Stomach smooth muscle (tissue), 2 donors: ENCODE data around the gene TOMM6.
"Not testable (repeated sequence)": the region's sequence is repeated elsewhere in the genome, so short reads cannot be mapped to it uniquely, and the experiment has no call there.

Experiments used
- H3K27ac ChIP-seq: one replicate; pipeline ENCODE4 v1.7.0; 2013; ENCODE audit warnings: mild to moderate bottlenecking, low read length, inconsistent platforms
- H3K27me3 ChIP-seq, 2 donors: one replicate each; pipeline ENCODE4 v1.7.0; 2013; ENCODE audit warnings: low read length in 2 of 2; ENCODE audit not compliant: insufficient read depth in 2 of 2, control insufficient read depth in 1 of 2
- H3K36me3 ChIP-seq, 2 donors: one replicate each; pipeline ENCODE4 v1.7.0; 2013; ENCODE audit warnings: low read length in 2 of 2; ENCODE audit not compliant: control insufficient read depth in 2 of 2, insufficient read depth in 2 of 2
- H3K4me1 ChIP-seq: one replicate; pipeline ENCODE4 v1.7.0; 2013; ENCODE audit warnings: low read length; ENCODE audit not compliant: control insufficient read depth, insufficient read depth
- H3K4me3 ChIP-seq, 2 donors: one replicate each; pipeline ENCODE4 v1.7.0; 2013; ENCODE audit warnings: low read length in 2 of 2
- H3K9ac ChIP-seq, 2 donors: one replicate each; pipeline ENCODE4 v1.7.0; 2013; ENCODE audit warnings: low read length in 2 of 2, mild to moderate bottlenecking in 1 of 2
- H3K9me3 ChIP-seq, 2 donors: one replicate each; pipeline ENCODE4 v1.7.0; 2013; ENCODE audit warnings: low read length in 2 of 2; ENCODE audit not compliant: control insufficient read depth in 2 of 2
- donor health status: healthy.
- donor health status: Pancreatic carcinoma.

Gene TOMM6

DNA sequence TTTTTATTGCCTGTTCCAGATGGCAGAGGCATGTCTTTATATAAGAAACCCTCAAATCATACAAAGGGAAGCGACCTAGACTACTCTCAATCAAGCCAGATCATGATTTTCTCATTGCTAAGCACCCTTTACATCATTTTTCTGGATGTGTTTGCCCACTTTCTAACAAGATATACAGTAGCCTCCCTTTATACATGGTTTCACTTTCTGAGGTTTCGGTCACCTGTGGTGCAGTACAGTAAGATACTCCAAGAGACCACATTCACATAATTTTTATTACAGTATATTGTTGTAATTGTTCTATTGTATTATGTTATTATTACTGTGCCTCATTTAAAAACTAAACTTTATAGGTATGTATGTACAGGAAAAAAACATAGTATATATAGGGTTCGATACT is 23.6 kb downstream of the TOMM6 start:
- H3K9ac ChIP-seq = no peak overlapping the region
- no peaks in the 10 kb centered on the region for H3K4me1 ChIP-seq
- no peak overlapping the region for H3K4me3 ChIP-seq
- H3K9me3 ChIP-seq = no peaks in the 10 kb centered on the region
- no peak overlapping the region for H3K27ac ChIP-seq
- no peaks in the 10 kb centered on the region for H3K36me3 ChIP-seq
- no peaks in the 10 kb centered on the region for H3K27me3 ChIP-seq

DNA sequence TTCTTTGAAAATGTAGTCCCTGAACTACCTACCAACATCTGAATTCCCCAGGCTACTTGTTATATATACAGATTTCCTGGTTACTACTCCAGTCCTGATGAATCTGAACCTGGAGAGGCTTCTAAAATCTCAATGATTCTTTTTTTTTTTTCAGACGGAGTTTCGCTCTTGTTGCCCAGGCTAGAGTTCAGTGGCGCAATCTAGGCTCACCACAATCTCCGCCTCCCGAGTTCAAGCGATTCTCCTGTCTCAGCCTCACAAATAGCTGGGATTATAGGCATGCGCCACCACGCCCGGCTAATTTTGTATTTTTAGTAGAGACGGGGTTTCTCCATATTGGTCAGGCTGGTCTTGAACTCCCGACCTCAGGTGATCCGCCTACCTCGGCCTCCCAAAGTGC is 24.5 kb downstream of the TOMM6 start:
- not testable (repeated sequence) for H3K9ac ChIP-seq, H3K9me3 ChIP-seq, H3K36me3 ChIP-seq, H3K27me3 ChIP-seq, H3K4me3 ChIP-seq, H3K4me1 ChIP-seq, H3K27ac ChIP-seq

DNA sequence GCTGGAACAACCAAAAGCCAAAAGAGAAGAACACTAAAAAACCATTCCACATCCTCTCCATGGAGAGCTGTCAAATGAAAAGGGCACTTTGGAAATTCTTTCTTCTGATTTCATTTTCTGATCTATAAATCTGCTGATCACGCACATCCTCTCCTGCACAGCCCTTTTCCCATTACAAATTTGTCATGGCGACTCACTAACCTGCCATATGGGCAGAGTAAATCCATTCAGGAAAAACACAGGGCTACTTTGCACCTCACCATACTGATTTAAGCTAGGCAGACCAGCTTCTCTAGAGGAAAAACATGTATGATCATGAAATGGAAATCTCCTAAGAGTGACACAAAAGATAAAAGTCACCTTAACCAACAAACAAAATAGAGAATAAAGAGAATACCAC is 26.0 kb downstream of the TOMM6 start:
- Histone ChIP-seq H3K36me3 (no peaks in the 10 kb centered on the region), H3K4me3 (no peak overlapping the region), H3K27ac (no peak overlapping the region), H3K9ac (no peak overlapping the region), H3K27me3 (no peaks in the 10 kb centered on the region), H3K4me1 (no peaks in the 10 kb centered on the region), H3K9me3 (no peaks in the 10 kb centered on the region)

DNA sequence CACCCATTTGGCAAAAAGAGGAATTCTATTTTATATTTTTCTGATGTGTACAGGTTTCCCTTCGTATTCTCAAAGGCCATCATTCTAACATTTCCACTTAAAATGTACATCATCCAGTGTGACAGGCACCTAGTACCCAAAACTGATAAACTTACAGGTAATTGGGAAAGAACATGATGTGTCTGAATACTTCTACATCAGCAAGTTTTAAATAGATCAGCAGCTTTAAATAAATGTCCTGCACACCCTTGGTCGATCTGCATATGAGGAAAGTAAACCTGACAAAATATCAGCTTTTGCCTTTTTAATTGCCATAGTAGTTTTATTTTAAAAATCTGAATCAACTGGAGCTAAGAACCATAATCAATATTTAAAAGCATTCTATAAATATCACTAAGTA is 26.5 kb downstream of the TOMM6 start:
- H3K9ac ChIP-seq = no peak overlapping the region
- H3K4me3 ChIP-seq = no peak overlapping the region
- H3K4me1 ChIP-seq = no peaks in the 10 kb centered on the region
- H3K9me3 ChIP-seq = no peaks in the 10 kb centered on the region
- no peak overlapping the region for H3K27ac ChIP-seq
- H3K36me3 ChIP-seq = no peaks in the 10 kb centered on the region
- no peaks in the 10 kb centered on the region for H3K27me3 ChIP-seq

DNA sequence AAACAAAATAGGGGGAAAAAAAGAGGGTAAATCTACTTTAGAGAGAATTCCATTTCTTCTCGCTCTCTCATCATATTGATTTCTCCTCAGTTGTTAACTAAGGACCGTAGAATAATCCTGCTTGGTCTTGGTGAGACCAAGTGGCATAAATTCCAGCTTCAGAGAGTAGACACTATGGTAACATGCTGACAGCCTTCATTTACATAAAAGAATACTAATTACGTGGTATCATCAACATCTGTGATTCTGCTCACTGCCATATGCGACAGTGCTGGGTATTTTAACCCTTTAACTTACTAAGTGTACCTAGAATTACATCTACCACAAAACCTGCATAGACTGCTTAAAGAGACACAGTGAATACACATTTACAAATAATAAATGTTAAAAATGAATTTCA is 27.1 kb downstream of the TOMM6 start:
- H3K27ac ChIP-seq = no peak overlapping the region
- no peaks in the 10 kb centered on the region for H3K36me3 ChIP-seq
- H3K4me1 ChIP-seq = no peaks in the 10 kb centered on the region
- H3K9ac ChIP-seq = no peak overlapping the region
- H3K27me3 ChIP-seq = no peaks in the 10 kb centered on the region
- no peak overlapping the region for H3K4me3 ChIP-seq
- no peaks in the 10 kb centered on the region for H3K9me3 ChIP-seq

DNA sequence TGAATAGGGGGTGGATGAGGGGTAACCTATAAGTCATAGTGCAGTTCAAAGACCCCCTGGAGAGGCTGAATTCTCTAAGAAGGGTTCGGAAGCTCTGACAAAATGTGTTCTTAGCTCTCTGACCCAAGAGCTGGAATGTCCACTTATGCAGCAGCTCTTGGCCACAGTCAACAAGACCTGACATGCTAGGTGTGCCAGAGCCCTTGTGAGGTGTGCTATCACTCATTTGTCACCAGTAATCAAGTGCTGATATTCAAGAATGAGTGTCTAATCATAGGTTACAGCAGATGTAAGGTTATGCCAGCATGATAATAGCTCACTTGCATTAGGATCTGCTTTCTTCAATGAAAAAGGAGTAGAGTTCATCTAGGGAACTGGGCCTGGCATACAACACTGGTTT is 28.1 kb downstream of the TOMM6 start:
- Histone ChIP-seq H3K27me3 (no peaks in the 10 kb centered on the region), H3K4me3 (no peak overlapping the region), H3K36me3 (no peaks in the 10 kb centered on the region), H3K9ac (no peak overlapping the region), H3K4me1 (no peaks in the 10 kb centered on the region), H3K27ac (no peak overlapping the region), H3K9me3 (no peaks in the 10 kb centered on the region)

DNA sequence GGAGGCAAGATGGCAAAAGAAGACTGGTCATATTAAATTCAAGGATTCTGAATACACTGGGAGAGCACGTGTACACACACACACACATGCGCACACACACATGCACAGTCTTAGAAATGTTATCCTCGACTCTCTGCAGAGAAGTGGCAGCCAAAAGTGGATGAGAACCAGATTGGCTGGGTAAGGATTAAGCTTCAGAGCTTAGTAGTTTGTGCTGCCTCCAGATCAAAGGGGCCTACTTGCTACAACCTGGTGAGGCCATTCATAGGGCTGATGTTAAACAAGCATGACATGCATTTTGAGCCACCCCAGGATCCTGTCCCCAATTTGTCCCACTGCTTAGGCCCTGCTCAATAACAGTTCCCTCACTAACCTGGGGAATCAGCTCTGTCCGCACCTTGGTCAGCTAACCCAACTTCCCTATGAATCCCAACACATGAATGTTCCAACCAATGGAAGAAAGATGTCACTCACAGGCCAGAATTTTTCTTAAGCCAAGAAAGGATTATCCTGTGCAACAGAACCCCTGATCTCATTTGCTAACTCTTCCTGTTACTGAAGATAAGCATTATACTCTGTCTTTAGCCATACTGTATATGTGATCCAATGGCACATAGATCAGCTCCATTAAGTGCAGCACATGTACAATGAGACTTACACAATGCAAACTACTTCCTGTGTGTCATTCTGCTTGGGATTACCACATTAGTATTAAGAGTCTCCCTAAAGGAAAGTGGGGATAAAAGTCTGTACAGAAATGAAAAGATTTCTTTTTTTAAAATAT is 31.0 kb downstream of the TOMM6 start:
- no peaks in the 10 kb centered on the region for H3K9me3 ChIP-seq
- H3K27me3 ChIP-seq = no peaks in the 10 kb centered on the region
- no peak overlapping the region for H3K4me3 ChIP-seq
- H3K36me3 ChIP-seq = no peaks in the 10 kb centered on the region
- H3K9ac ChIP-seq = no peak overlapping the region
- no peaks in the 10 kb centered on the region for H3K4me1 ChIP-seq
- H3K27ac ChIP-seq = no peak overlapping the region

DNA sequence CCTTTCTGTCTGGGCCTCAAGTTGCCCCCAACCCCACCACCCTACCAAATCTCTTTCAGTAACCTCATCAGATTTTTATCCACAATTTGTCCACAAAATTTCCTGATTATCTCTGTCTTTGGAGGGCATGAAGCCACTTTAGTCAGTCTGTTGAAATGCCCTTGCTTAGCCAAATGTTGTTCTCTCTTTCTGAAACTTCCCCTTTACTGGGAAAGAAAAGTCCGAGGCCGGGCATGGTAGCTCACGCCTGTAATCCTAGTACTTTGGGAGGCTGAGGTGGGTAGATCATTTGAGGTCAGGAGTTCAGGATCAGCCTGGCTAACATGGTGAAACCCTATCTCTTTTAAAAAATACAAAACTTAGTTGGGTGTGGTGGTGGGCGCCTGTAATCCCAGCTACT is 33.8 kb downstream of the TOMM6 start:
- Histone ChIP-seq H3K9me3 (no peaks in the 10 kb centered on the region), H3K4me1 (no peaks in the 10 kb centered on the region), H3K4me3 (no peak overlapping the region), H3K36me3 (no peaks in the 10 kb centered on the region), H3K27ac (no peak overlapping the region), H3K9ac (no peak overlapping the region), H3K27me3 (no peaks in the 10 kb centered on the region)

DNA sequence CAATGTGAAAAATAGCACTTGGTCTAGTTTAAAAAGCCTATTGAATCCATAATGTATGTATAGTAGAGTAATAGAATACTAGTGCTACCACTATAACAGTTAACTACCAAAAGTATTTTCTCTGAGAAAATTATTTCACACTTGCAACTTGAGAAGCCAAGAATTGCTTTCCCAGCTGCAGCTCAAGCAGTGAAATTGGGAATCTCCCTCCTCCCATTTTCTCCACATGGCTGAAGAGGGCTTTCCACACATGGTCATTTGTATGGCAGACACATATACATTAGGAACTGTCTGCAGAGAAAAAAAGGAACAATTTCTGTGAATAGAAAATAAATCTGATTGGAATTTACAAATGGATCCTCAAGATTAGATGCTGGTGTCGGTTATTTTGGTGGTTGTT is 34.5 kb downstream of the TOMM6 start:
- no peaks in the 10 kb centered on the region for H3K36me3 ChIP-seq
- H3K9me3 ChIP-seq = no peaks in the 10 kb centered on the region
- H3K27ac ChIP-seq = no peak overlapping the region
- H3K27me3 ChIP-seq = no peaks in the 10 kb centered on the region
- H3K4me1 ChIP-seq = no peaks in the 10 kb centered on the region
- no peak overlapping the region for H3K4me3 ChIP-seq
- no peak overlapping the region for H3K9ac ChIP-seq

DNA sequence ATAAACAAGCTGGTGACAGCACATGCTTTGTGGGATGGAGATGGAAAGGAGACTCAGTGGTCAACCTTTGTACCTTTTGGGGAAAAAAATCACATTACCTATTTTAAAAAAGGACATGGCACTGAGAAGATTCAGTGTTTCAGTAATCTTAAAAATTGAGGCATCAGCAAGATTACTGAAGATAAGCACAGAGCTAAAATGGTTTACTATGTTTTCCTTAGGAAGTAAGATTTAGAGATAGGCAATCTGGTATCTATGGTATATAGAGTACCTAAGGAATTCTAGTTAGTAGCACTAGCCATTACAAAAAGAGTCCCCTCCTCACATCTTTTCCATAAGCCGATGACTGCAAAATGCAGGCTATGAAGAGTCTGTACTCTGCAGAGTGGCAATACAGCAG is 35.7 kb downstream of the TOMM6 start:
- Histone ChIP-seq H3K9ac (no peak overlapping the region), H3K27me3 (no peaks in the 10 kb centered on the region)

DNA sequence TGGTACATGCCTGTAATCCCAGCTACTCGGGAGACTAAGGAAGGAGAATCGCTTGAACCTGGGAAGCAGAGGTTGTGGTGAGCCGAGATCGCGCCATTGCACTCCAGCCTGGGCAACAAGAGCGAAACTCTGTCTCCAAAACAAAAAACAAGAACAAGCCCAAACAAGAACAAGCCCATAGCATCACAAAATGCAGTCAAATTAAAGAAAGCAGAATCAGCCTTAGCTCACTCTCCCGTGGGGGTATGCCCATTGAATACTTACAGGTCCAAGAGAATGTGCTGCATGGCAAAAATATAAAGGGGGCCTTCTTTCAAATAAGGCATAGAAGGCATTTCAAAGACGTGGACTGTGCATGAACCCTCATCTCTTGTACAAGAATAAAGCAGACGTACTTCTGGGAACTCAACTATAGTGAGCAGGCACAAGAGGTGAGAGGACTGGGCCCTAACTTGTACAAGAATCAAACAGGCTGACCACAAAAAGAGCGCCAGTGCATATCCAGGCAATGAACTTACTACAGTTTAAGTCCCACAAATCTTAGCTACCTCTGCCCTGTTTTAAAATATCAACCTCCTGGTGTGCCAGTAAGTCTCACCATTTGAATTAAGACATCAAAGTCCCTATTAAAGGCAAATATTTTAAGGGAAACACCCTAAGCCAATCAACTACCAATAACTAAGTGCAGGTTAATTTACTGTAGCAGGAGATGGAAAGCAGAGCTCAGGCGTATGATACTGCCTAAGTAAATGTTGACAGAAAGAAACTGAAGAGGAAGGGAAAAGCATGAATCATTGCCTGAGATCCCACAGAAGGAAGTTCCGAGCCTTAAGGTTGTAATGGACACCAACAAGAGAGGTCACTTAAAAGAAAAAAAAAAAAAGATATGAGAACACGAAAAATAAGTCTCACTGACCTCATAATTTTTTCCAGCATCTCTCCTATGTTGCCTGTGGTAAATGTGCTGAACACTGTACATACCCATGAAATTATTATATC is 37.4 kb downstream of the TOMM6 start:
- H3K9me3 ChIP-seq = no peaks in the 10 kb centered on the region
- no peak overlapping the region for H3K4me3 ChIP-seq
- no peaks in the 10 kb centered on the region for H3K27me3 ChIP-seq
- H3K4me1 ChIP-seq = no peaks in the 10 kb centered on the region
- H3K36me3 ChIP-seq = no peaks in the 10 kb centered on the region
- no peak overlapping the region for H3K9ac ChIP-seq
- no peak overlapping the region for H3K27ac ChIP-seq

More for the DNA sequence above, 35.7 kb downstream of the TOMM6 start:
- no peaks in the 10 kb centered on the region for H3K4me1 ChIP-seq
- no peaks in the 10 kb centered on the region for H3K36me3 ChIP-seq
- no peak overlapping the region for H3K4me3 ChIP-seq
- no peak overlapping the region for H3K27ac ChIP-seq
- no peaks in the 10 kb centered on the region for H3K9me3 ChIP-seq
